Subcutaneous adipose tissue (tissue), 4 donors: ENCODE data around the gene FUT2. TPM values are rescaled to one million over a fixed set of nuclear protein-coding genes. Genes with fewer than 3 reads are reported as not detected.

Source experiments
- total RNA-seq, 4 donors: library from RNA; depleted of rRNA; stranded (reverse); fragments of >200 nt; gene quantifications; one replicate each; pipeline ENCODE4 v1.1.0, GENCODE V29; 2016
- TF ChIP-seq, protein P1 (sequence below): fragments of 450-650 bp; IDR thresholded peaks from one replicate; pipeline ENCODE4 v1.5.1; 2016; ENCODE audit warnings: low read depth, mild to moderate bottlenecking, control low read depth, antibody characterized with exemption, moderate library complexity

FUT2 gene
- total RNA-seq, 4 donors from 2014 or later, result not detected

GRCh38 chr19:48719263-48720171 is 23.7 kb downstream of the FUT2 start, which contains the start of gene MAMSTR:
Gene MAMSTR (minus strand): TSS chr19:48719725. CDS start chr19:48719031, 694 bp downstream.
- TF ChIP-seq, protein P1, sequence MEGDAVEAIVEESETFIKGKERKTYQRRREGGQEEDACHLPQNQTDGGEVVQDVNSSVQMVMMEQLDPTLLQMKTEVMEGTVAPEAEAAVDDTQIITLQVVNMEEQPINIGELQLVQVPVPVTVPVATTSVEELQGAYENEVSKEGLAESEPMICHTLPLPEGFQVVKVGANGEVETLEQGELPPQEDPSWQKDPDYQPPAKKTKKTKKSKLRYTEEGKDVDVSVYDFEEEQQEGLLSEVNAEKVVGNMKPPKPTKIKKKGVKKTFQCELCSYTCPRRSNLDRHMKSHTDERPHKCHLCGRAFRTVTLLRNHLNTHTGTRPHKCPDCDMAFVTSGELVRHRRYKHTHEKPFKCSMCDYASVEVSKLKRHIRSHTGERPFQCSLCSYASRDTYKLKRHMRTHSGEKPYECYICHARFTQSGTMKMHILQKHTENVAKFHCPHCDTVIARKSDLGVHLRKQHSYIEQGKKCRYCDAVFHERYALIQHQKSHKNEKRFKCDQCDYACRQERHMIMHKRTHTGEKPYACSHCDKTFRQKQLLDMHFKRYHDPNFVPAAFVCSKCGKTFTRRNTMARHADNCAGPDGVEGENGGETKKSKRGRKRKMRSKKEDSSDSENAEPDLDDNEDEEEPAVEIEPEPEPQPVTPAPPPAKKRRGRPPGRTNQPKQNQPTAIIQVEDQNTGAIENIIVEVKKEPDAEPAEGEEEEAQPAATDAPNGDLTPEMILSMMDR, result no peak

- TF ChIP-seq, protein P1, result no peak
Measured at GRCh38 chr19:48720251-48720612, 24.5 kb downstream of the FUT2 start.

- TF ChIP-seq, protein P1, result no peak
Measured at GRCh38 chr19:48720613-48721296, 25.0 kb downstream of the FUT2 start.

- TF ChIP-seq, protein P1, result no peak
Measured at GRCh38 chr19:48722196-48722708, 26.5 kb downstream of the FUT2 start.

DNA sequence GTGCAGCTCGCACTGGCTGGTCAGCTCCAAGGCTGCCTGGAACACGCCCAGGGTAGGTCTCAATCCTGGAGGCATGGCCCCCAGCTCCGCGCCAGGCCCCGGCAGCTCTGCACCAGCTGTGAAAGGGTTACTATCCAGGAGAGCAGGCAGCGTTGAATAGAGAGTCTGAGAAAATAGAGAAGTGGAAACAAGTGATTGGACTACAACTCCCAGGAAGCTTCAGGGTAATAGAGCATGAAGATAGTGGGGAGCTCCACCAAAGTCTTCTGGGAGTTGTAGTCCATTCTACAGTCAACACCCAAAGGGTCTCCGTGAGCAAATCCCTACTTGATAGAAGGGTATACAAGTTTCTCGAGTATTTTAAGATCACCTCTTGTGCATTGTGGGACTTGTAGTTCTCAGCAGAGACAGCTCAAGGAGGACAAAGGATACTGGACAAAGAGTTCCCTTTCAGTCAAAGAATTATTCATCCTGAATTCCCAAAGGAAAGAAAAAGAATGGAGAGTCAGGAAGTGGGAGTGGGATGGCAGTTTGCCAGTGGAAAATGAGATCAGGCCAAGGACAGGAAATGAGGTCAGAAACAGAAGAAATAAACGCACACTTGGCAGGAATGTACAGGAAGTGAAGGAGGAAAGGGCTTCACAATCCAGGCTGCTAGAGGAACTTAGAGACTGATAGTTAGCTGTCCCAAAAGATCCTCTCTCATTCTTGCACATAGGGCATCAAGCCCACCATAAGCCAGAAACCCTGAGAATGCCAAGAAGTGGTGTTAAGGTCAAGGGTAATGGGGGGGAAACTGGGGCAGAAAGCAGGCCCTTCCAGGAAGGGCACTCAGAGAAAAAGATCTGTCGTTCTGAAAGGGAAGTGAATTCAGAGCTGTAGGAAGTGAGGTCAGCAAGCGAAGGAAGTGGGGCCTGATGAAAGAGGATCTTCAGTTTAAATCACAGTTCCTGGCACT is 29.3 kb downstream of the FUT2 start:
- TF ChIP-seq, protein P1, result no peak

DNA sequence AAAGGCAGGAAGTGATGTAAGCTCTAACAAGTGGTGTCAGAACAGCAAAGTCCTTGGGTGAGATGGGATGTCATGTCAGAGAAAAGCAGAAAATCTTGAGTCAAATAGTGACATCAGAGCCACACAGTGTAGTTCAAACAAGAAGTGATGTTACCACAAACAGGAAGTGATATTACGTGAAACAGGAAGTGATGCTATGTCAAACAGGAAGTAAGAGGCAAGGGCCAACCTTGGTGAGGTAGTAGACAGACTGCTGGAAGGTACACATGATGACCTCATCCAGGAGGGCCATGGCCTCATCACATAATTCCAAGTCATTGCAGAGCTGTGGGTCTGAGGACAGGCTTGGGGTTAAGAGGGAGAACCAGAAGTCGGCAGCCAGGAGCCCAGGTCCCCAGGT is 30.8 kb downstream of the FUT2 start:
- TF ChIP-seq, protein P1, result no peak
